Activated naive CD4-positive, alpha-beta T cell treated with anti-CD3 and anti-CD28 coated beads, Interleukin-2, amount 50 U/mL, for 24 hours (primary cell): ENCODE data around the gene ELMOD3.
"Not testable (repeated sequence)": the region's sequence is repeated elsewhere in the genome, so short reads cannot be mapped to it uniquely, and the experiment has no call there.

Source experiments
- H3K27ac Mint-ChIP-seq: one replicate; pipeline ENCODE4 v1.8.0; 2021; ENCODE audit warnings: mild to moderate bottlenecking, mixed read lengths
- H3K27me3 Mint-ChIP-seq: one replicate; pipeline ENCODE4 v1.8.0; 2021; ENCODE audit warnings: mixed read lengths
- H3K36me3 Mint-ChIP-seq: one replicate; pipeline ENCODE4 v1.8.0; 2021; ENCODE audit warnings: mixed read lengths
- H3K4me1 Mint-ChIP-seq: one replicate; pipeline ENCODE4 v1.8.0; 2021; ENCODE audit warnings: mixed read lengths
- H3K4me3 Mint-ChIP-seq: one replicate; pipeline ENCODE4 v1.8.0; 2021; ENCODE audit warnings: mild to moderate bottlenecking, mixed read lengths
- H3K9me3 Mint-ChIP-seq: one replicate; pipeline ENCODE4 v1.8.0; 2021; ENCODE audit warnings: mixed read lengths

The ELMOD3 gene

GRCh38 chr2:85325466-85325811 is 29.1 kb upstream of the ELMOD3 start:
- Mint-ChIP-seq H3K4me1 (peaks cover 65% of the 10 kb centered on the region), H3K36me3 (peaks cover 30% of the 10 kb centered on the region), H3K27me3 (no peaks in the 10 kb centered on the region), H3K27ac (peak overlapping the region; percentile 92), H3K4me3 (peak overlapping the region; percentile 99), H3K9me3 (no peaks in the 10 kb centered on the region)

GRCh38 chr2:85326406-85327159 is 28.0 kb upstream of the ELMOD3 start:
- Mint-ChIP-seq H3K36me3 (peaks cover 25% of the 10 kb centered on the region), H3K27me3 (no peaks in the 10 kb centered on the region), H3K27ac (peak overlapping the region; percentile 100), H3K4me1 (peaks cover 54% of the 10 kb centered on the region), H3K4me3 (peak overlapping the region; percentile 99), H3K9me3 (no peaks in the 10 kb centered on the region)

GRCh38 chr2:85327160-85327821 is 27.3 kb upstream of the ELMOD3 start:
- H3K36me3 Mint-ChIP-seq = peaks cover 23% of the 10 kb centered on the region
- H3K4me1 Mint-ChIP-seq = peaks cover 47% of the 10 kb centered on the region
- no peaks in the 10 kb centered on the region for H3K27me3 Mint-ChIP-seq

GRCh38 chr2:85327822-85328617 is 26.5 kb upstream of the ELMOD3 start, which contains the start of gene TGOLN2:
Gene TGOLN2 (minus strand): TSS chr2:85327989. CDS start chr2:85327962, 27 bp downstream.
- H3K4me3 Mint-ChIP-seq = peak within 1 kb of the TSS; percentile 99
- H3K27me3 Mint-ChIP-seq = no peaks in the 10 kb centered on the region
- H3K9me3 Mint-ChIP-seq = no peaks in the 10 kb centered on the region
- peaks cover 18% of the 10 kb centered on the region for H3K36me3 Mint-ChIP-seq
- H3K4me1 Mint-ChIP-seq = peaks cover 40% of the 10 kb centered on the region
- H3K27ac Mint-ChIP-seq = peak within 1 kb of the TSS; percentile 100

More at GRCh38 chr2:85327160-85327821, 27.3 kb upstream of the ELMOD3 start:
- H3K9me3 Mint-ChIP-seq = no peaks in the 10 kb centered on the region
- peak overlapping the region; percentile 99 for H3K4me3 Mint-ChIP-seq
- peak overlapping the region; percentile 100 for H3K27ac Mint-ChIP-seq

- no peaks in the 10 kb centered on the region for H3K9me3 Mint-ChIP-seq
Observed at GRCh38 chr2:85329181-85329651, 25.4 kb upstream of the ELMOD3 start.

GRCh38 chr2:85329701-85330100 is 24.9 kb upstream of the ELMOD3 start:
- H3K27me3 Mint-ChIP-seq, H3K27ac Mint-ChIP-seq, H3K4me3 Mint-ChIP-seq, H3K9me3 Mint-ChIP-seq: not testable (repeated sequence)
- Mint-ChIP-seq H3K36me3 (peaks cover 17% of the 10 kb centered on the region), H3K4me1 (peaks cover 23% of the 10 kb centered on the region)

More at GRCh38 chr2:85329181-85329651, 25.4 kb upstream of the ELMOD3 start:
- peaks cover 18% of the 10 kb centered on the region for H3K36me3 Mint-ChIP-seq
- no peaks in the 10 kb centered on the region for H3K27me3 Mint-ChIP-seq
- peaks cover 28% of the 10 kb centered on the region for H3K4me1 Mint-ChIP-seq
- no peak overlapping the region for H3K4me3 Mint-ChIP-seq
- H3K27ac Mint-ChIP-seq = no peak overlapping the region

GRCh38 chr2:85330839-85331636 is 23.5 kb upstream of the ELMOD3 start:
- no peak overlapping the region for H3K4me3 Mint-ChIP-seq
- H3K9me3 Mint-ChIP-seq = no peaks in the 10 kb centered on the region
- H3K27ac Mint-ChIP-seq = no peak overlapping the region
- H3K27me3 Mint-ChIP-seq = no peaks in the 10 kb centered on the region
- peaks cover 6% of the 10 kb centered on the region for H3K36me3 Mint-ChIP-seq
- peaks cover 12% of the 10 kb centered on the region for H3K4me1 Mint-ChIP-seq

GRCh38 chr2:85333877-85334276 is 20.7 kb upstream of the ELMOD3 start:
- H3K4me1 Mint-ChIP-seq, H3K36me3 Mint-ChIP-seq, H3K27ac Mint-ChIP-seq, H3K27me3 Mint-ChIP-seq, H3K9me3 Mint-ChIP-seq, H3K4me3 Mint-ChIP-seq: not testable (repeated sequence)

GRCh38 chr2:85334928-85335327 is 19.6 kb upstream of the ELMOD3 start:
- H3K27me3 Mint-ChIP-seq = no peaks in the 10 kb centered on the region
- H3K9me3 Mint-ChIP-seq = no peaks in the 10 kb centered on the region
- H3K36me3 Mint-ChIP-seq = no peaks in the 10 kb centered on the region
- no peaks in the 10 kb centered on the region for H3K4me1 Mint-ChIP-seq
- no peak overlapping the region for H3K27ac Mint-ChIP-seq
- H3K4me3 Mint-ChIP-seq = no peak overlapping the region

GRCh38 chr2:85340034-85340892 is 14.3 kb upstream of the ELMOD3 start:
- Mint-ChIP-seq H3K9me3 (no peaks in the 10 kb centered on the region), H3K27ac (no peak overlapping the region), H3K4me3 (no peak overlapping the region), H3K27me3 (no peaks in the 10 kb centered on the region), H3K4me1 (no peaks in the 10 kb centered on the region), H3K36me3 (peaks cover 1% of the 10 kb centered on the region)

GRCh38 chr2:85341269-85342029 is 13.1 kb upstream of the ELMOD3 start:
- peaks cover 1% of the 10 kb centered on the region for H3K36me3 Mint-ChIP-seq
- no peaks in the 10 kb centered on the region for H3K9me3 Mint-ChIP-seq
- no peak overlapping the region for H3K27ac Mint-ChIP-seq
- no peaks in the 10 kb centered on the region for H3K4me1 Mint-ChIP-seq
- no peak overlapping the region for H3K4me3 Mint-ChIP-seq
- no peaks in the 10 kb centered on the region for H3K27me3 Mint-ChIP-seq

GRCh38 chr2:85342156-85342555 is 12.4 kb upstream of the ELMOD3 start:
- no peak overlapping the region for H3K4me3 Mint-ChIP-seq
- no peak overlapping the region for H3K27ac Mint-ChIP-seq

GRCh38 chr2:85343207-85343895 is 11.2 kb upstream of the ELMOD3 start:
- H3K27me3 Mint-ChIP-seq, H3K9me3 Mint-ChIP-seq, H3K4me3 Mint-ChIP-seq, H3K36me3 Mint-ChIP-seq, H3K27ac Mint-ChIP-seq, H3K4me1 Mint-ChIP-seq: not testable (repeated sequence)

More at GRCh38 chr2:85342156-85342555, 12.4 kb upstream of the ELMOD3 start:
- Mint-ChIP-seq H3K36me3 (peaks cover 1% of the 10 kb centered on the region), H3K27me3 (no peaks in the 10 kb centered on the region), H3K9me3 (no peaks in the 10 kb centered on the region), H3K4me1 (no peaks in the 10 kb centered on the region)
